GM19025 (cell line): Measurements from ENCODE around the gene SAFB.
"Not testable (repeated sequence)": the region's sequence is repeated elsewhere in the genome, so short reads cannot be mapped to it uniquely, and the experiment has no call there.

Experiments used
- ATAC-seq: cut with Tn5 transposase; IDR thresholded peaks from one replicate; pipeline ENCODE4 v1.9.1; 2021; ENCODE audit warnings: mild to moderate bottlenecking, low read depth, moderate library complexity; ENCODE audit not compliant: unreplicated experiment

The SAFB gene

GRCh38 chr19:5694956-5695648 lies 72.2 kb downstream of the SAFB start:
- no peak for ATAC-seq

GRCh38 chr19:5695649-5696195 lies 72.8 kb downstream of the SAFB start:
- no peak for ATAC-seq

- no peak for ATAC-seq
Measured at GRCh38 chr19:5696196-5697021, 73.5 kb downstream of the SAFB start.

GRCh38 chr19:5697022-5697889 lies 74.4 kb downstream of the SAFB start:
- no peak for ATAC-seq

- no peak for ATAC-seq
Measured at GRCh38 chr19:5697890-5698634, 75.2 kb downstream of the SAFB start.

- ATAC-seq: no peak
Measured at GRCh38 chr19:5698635-5699422, 75.9 kb downstream of the SAFB start.

GRCh38 chr19:5700455-5701092 lies 77.7 kb downstream of the SAFB start:
- no peak for ATAC-seq

GRCh38 chr19:5702053-5702410 lies 79.1 kb downstream of the SAFB start:
- not testable (repeated sequence) for ATAC-seq

- no peak for ATAC-seq
Measured at GRCh38 chr19:5703819-5704818, 81.2 kb downstream of the SAFB start.

- no peak for ATAC-seq
Measured at GRCh38 chr19:5705552-5705951, 82.7 kb downstream of the SAFB start.

- no peak for ATAC-seq
Measured at GRCh38 chr19:5706876-5707573, 84.1 kb downstream of the SAFB start.

GRCh38 chr19:5707576-5708575 lies 85.0 kb downstream of the SAFB start:
- ATAC-seq: no peak

GRCh38 chr19:5711025-5711424 lies 88.1 kb downstream of the SAFB start:
- ATAC-seq: no peak

GRCh38 chr19:5711713-5712161 lies 88.9 kb downstream of the SAFB start:
- ATAC-seq: no peak

- no peak for ATAC-seq
Measured at GRCh38 chr19:5713228-5713627, 90.3 kb downstream of the SAFB start.

- no peak for ATAC-seq
Measured at GRCh38 chr19:5714816-5715215, 91.9 kb downstream of the SAFB start.
